GM12878 (cell line): ENCODE results near the gene RENBP. TPM values are rescaled to one million over a fixed set of nuclear protein-coding genes. Genes with fewer than 3 reads are reported as not detected.
A peak's percentile ranks its signal among the peaks of the same experiment; 100 is the strongest.

Experiments used
- ATAC-seq: fragments of 200-7000 bp; cut with Tn5 transposase; 3 replicates; pipeline ENCODE4 v1.9.1; 2020; ENCODE audit warnings: mild to moderate bottlenecking, moderate library complexity
- BruUV-seq: library from RNA; stranded (reverse); fragments of 400-500 nt; replicated peaks from 2 replicates; lab custom pipeline; 2021; lab: Mats Ljungman, UMichigan
- CTCF ChIA-PET: fragments of 300-600 bp; sonication (Branson Sonifier 250); formaldehyde crosslinking; extraction: SDS; loops from one replicate; lab custom pipeline; 2021; ENCODE audit warnings: inconsistent platforms; lab: Yijun Ruan, JAX
- POLR2A ChIA-PET: fragments of 350-600 bp; formaldehyde crosslinking; extraction: SDS; loops from one replicate; lab custom pipeline; 2021; ENCODE audit warnings: inconsistent platforms; lab: Charles Lee
- RAD21 ChIA-PET: fragments of 300-600 bp; sonication (Branson Sonifier 250); formaldehyde crosslinking; loops from one replicate; lab custom pipeline; 2023; ENCODE audit warnings: antibody characterized with exemption; ENCODE audit not compliant: unreplicated experiment; lab: Charles Lee
- SMC1A ChIA-PET: fragments of 300-600 bp; sonication (Branson Sonifier 250); formaldehyde crosslinking; loops from one replicate; lab custom pipeline; 2023; ENCODE audit not compliant: unreplicated experiment, uncharacterized antibody; lab: Charles Lee
- DNase-seq: peaks from one replicate; pipeline ENCODE4 v3.0.0-alpha.2; 2011; ENCODE audit warnings: low read depth, low spot score
- FAIRE-seq: peaks from 3 replicates; lab custom pipeline; 2011; peaks lifted over from hg19 to GRCh38; lab: Jason Lieb, UNC
- H2AFZ ChIP-seq: 2 replicates; pipeline ENCODE4 v1.6.0; 2011; ENCODE audit warnings: low read depth, low read length, control low read depth; ENCODE audit not compliant: control insufficient read depth
- H3K27ac ChIP-seq: 2 replicates; pipeline ENCODE4 v1.5.1; 2011; ENCODE audit warnings: control low read depth; ENCODE audit not compliant: control insufficient read depth, insufficient read depth
- H3K27me3 ChIP-seq, 2 experiments: replicated peaks in 1 of 2; 2 replicates each; pipeline versions ENCODE4 v1.6.0 to v1.6.1; 2011; ENCODE audit warnings: low read length in 1 of 2; ENCODE audit not compliant: control insufficient read depth in 2 of 2, insufficient read depth in 2 of 2
- H3K36me3 ChIP-seq, 2 experiments: 2 replicates each; pipeline ENCODE4 v1.5.1; 2011; ENCODE audit warnings: low read length in 1 of 2; ENCODE audit not compliant: control insufficient read depth in 2 of 2, insufficient read depth in 2 of 2
- H3K4me1 ChIP-seq: 2 replicates; pipeline ENCODE4 v1.6.1; 2011; ENCODE audit warnings: mild to moderate bottlenecking, low read length, moderate library complexity, mixed read lengths; ENCODE audit not compliant: control insufficient read depth, insufficient read depth
- H3K4me2 ChIP-seq: 2 replicates; pipeline ENCODE4 v1.6.0; 2011; ENCODE audit warnings: control low read depth; ENCODE audit not compliant: control insufficient read depth, insufficient read depth
- H3K4me3 ChIP-seq: fragments of 200-600 bp; sonication (generic); 2 replicates; pipeline ENCODE4 v1.5.1; 2016
- H3K79me2 ChIP-seq: 2 replicates; pipeline ENCODE4 v1.6.0; 2011; ENCODE audit warnings: low read length; ENCODE audit not compliant: control insufficient read depth, insufficient read depth
- H3K9ac ChIP-seq: 2 replicates; pipeline ENCODE4 v1.8.0; 2011; ENCODE audit warnings: low read length, control low read depth, mixed read lengths; ENCODE audit not compliant: control insufficient read depth, insufficient read depth
- H3K9me3 ChIP-seq: replicated peaks from 3 replicates; pipeline ENCODE4 v1.5.1; 2011; ENCODE audit warnings: mild to moderate bottlenecking, low read length; ENCODE audit not compliant: control insufficient read depth, insufficient read depth
- H4K20me1 ChIP-seq: 2 replicates; pipeline ENCODE4 v1.6.0; 2011; ENCODE audit not compliant: control insufficient read depth, insufficient read depth
- ATF7 ChIP-seq: fragments of 450-650 bp; IDR thresholded peaks from 2 replicates; pipeline ENCODE4 v1.6.1; 2016; ENCODE audit warnings: low read depth, mild to moderate bottlenecking
- HDGF ChIP-seq: fragments of 450-650 bp; IDR thresholded peaks from 2 replicates; pipeline ENCODE4 v1.6.1; 2016; ENCODE audit warnings: antibody characterized with exemption
- RFX5 ChIP-seq: IDR thresholded peaks from 2 replicates; pipeline ENCODE4 v1.6.1; 2011; ENCODE audit warnings: low read depth, low read length, improper control_type of control experiment
- WGBS: methylation state at CpG from one replicate; pipeline ENCODE4 v1.1.6; 2016; ENCODE audit warnings: low lambda C conversion rate; ENCODE audit not compliant: insufficient replicate concordance, insufficient coverage; ENCODE audit errors: missing lambda C conversion rate; 5-methylcytosine and 5-hydroxymethylcytosine counted together
- in situ Hi-C: fragments of 300-500 bp; cut with MboI; formaldehyde crosslinking; loops from 9 replicates; pipeline ENCODE4 v1.14.3; 2018; ENCODE audit warnings: mixed read lengths
- intact Hi-C: fragments of 100-400 bp; cut with micrococcal nuclease; formaldehyde crosslinking; loops from one replicate; pipeline ENCODE4 v1.14.2; 2022; ENCODE audit not compliant: unreplicated experiment
- polyA plus RNA-seq, 11 experiments: library from polyadenylated mRNA; depleted of rRNA in 4 of 11; unstranded in 6 of 11; stranded (reverse) in 5 of 11; fragments of >200 nt; fragmentation: Nextera tagmentation in 4 of 11; fragmentation: Illumina TruSeq in 1 of 11; extraction: Ambion mirVana in 4 of 11; extraction: Trizol in 1 of 11; gene quantifications; 1 replicate in 1 of 11; 2 replicates in 10 of 11; pipeline versions ENCODE4 v1.2.1 to v1.2.3, GENCODE V29; 2011 to 2016; ENCODE audit warnings: inconsistent platforms in 2 of 11, missing spikeins in 2 of 11, low read depth in 1 of 11
- total RNA-seq, 4 experiments: library from RNA; depleted of rRNA in 3 of 4; stranded (reverse); fragments of >200 nt in 3 of 4; fragmentation: Illumina TruSeq in 1 of 4; extraction: Trizol in 1 of 4; gene quantifications; 2 replicates each; pipeline versions ENCODE4 v1.2.1 to v1.2.3, GENCODE V29; 2013 to 2021
- TF ChIP-seq, protein P1 (sequence below): fragments of 450-650 bp; IDR thresholded peaks from 2 replicates; pipeline ENCODE4 v1.6.1; 2017; ENCODE audit warnings: low read depth, mild to moderate bottlenecking, moderate library complexity

RENBP gene
- total and polyA plus RNA-seq, 10 of the 15 experiments (the other 5 are each of a cell fraction or from before 2014, with no cell fraction given) = 0.36 to 4.9 (median 1.8) TPM; not detected in 3

DNA sequence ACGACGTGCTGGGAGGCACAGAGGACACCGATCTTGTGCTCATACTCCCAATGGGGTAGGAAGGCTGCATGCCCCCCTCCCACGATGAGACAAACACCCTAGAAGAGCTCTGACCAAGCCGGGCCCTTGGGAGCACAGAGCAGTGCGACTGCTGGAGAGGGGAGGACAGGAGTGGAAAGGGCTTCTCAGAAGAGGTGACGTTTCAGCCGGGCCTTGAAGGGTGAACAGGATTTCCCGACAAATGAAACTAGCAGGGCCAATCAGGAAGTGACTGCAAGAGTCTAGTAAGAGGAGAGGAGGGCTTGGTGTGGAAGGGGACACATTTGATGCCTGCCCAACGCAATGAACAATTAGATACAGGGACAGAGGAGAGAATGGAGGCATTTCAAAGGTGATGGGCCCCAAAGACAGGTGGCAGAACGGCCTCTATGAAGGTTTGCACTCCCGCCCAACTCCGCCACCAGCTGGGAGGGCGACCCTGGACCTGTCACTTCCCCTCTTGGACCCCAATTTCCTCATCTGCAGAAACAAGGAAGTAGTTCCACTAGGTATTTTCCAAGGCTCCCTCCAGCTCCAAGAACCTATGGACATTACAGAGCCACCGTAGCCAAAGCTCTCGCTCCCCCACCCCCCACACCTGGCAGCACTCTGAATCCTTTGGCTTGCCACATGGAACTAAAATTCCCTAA, 23.2 kb upstream of the RENBP start:
- ChIA-PET CTCF (interaction anchor here (0.6 to 5.9 kb wide), 14 partner anchors 8 to 51 kb away, joined by 3 to 40 read pairs (median 4); no protein-coding TSS in a partner anchor), POLR2A (interaction anchor here (0.9 to 7.9 kb wide), 8 partner anchors 14 to 62 kb away, joined by 3 to 68 read pairs (median 5); partner anchors contain the start of gene ARHGAP4), RAD21 (interaction anchor here (0.9 to 6.4 kb wide), 10 partner anchors 13 to 125 kb away, joined by 3 to 48 read pairs (median 6); partner anchors contain the start of gene ARHGAP4)
- Histone ChIP-seq H3K4me3 (peak overlapping the region; percentile 80), H3K9ac (peak overlapping the region; percentile 74), H3K36me3 (peaks cover 6 to 10% of the 10 kb centered on the region in 2 experiments), H3K4me2 (peak overlapping the region; percentile 81)
- no peak for FAIRE-seq
- ATAC-seq = no peak
- TF ChIP-seq HDGF = peak; percentile 37; the same call in 1 of the 2 replicates
- TF ChIP-seq ATF7 = no peak
- TF ChIP-seq, all 136 proteins: peak for 1
- Histone ChIP-seq H4K20me1 (no peaks in the 10 kb centered on the region; the same call in 1 of the 2 replicates), H3K4me1 (peaks cover 9% of the 10 kb centered on the region), H3K27me3 (no peaks in the 10 kb centered on the region), H3K9me3 (no peaks in the 10 kb centered on the region), H3K79me2 (peaks cover 70% of the 10 kb centered on the region), H3K27ac (peak overlapping the region; percentile 50), H2AFZ (no peak overlapping the region)
- WGBS = 46% methylated on average over 16 of the region's 16 CpGs
- SMC1A ChIA-PET = interaction anchor here (0.5 to 4.7 kb wide), 10 partner anchors 13 to 53 kb away, joined by 3 to 21 read pairs (median 4); partner anchors contain the start of gene ARHGAP4
- TSS peak; percentile 29 for BruUV-seq
- DNase-seq = no peak
- in situ Hi-C loops = loop anchor here (10.0 kb wide), 1 partner anchor 1013 kb away; no protein-coding TSS in a partner anchor
- intact Hi-C loops = no loop called here

DNA sequence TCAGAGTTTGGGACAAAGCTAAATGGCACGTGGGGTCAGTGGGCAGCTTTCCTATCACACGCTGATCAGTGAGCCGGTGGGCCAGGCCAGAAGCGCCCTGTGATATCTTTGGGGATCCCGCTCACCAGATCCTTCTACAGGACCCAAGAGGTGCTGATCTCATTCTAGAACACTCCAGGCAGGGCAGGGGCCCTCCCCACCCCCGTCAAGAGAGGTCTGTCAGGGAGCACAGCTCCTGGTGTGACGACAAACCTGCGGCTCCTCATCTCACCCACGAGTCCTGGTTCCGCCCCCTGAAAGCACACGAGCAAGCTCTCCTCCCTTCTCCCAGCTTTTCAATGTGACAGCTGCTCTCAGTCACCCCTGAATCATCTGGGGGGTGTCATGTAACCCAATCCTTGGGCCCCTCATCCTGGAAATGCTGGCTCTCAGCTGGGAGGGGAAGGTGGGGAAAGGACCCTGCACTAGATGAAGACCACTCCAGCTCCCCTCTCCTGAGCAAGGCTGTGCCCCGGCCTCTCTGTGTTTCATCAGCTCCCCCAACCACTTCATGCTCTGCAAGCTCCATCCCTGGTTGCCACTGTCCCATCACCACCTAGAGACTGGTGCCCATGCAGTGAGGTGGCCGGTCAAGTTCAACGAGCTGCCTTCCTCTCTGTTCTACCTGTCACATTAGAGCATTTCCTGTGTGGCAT, 22.5 kb upstream of the RENBP start:
- POLR2A ChIA-PET = interaction anchor here (0.9 to 7.9 kb wide), 5 partner anchors 14 to 69 kb away, joined by 3 to 68 read pairs (median 3); partner anchors contain the start of gene ARHGAP4
- no peaks in the 10 kb centered on the region; the same call in 1 of the 2 replicates for H4K20me1 ChIP-seq
- H3K4me3 ChIP-seq = peak overlapping the region; percentile 80
- TF ChIP-seq, protein P1, sequence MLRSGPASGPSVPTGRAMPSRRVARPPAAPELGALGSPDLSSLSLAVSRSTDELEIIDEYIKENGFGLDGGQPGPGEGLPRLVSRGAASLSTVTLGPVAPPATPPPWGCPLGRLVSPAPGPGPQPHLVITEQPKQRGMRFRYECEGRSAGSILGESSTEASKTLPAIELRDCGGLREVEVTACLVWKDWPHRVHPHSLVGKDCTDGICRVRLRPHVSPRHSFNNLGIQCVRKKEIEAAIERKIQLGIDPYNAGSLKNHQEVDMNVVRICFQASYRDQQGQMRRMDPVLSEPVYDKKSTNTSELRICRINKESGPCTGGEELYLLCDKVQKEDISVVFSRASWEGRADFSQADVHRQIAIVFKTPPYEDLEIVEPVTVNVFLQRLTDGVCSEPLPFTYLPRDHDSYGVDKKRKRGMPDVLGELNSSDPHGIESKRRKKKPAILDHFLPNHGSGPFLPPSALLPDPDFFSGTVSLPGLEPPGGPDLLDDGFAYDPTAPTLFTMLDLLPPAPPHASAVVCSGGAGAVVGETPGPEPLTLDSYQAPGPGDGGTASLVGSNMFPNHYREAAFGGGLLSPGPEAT = 0 out of 2 replicates have a peak, but pooled peaks have one; percentile 17
- TF ChIP-seq RFX5 = no peak
- TF ChIP-seq, all 136 proteins: peak for 1
- FAIRE-seq (no peak), ATAC-seq (no peak), DNase-seq (no peak)
- ChIA-PET CTCF (interaction anchor here (0.6 to 5.9 kb wide), 14 partner anchors 9 to 560 kb away, joined by 3 to 40 read pairs (median 4); no protein-coding TSS in a partner anchor), RAD21 (interaction anchor here (0.8 to 6.4 kb wide), 11 partner anchors 13 to 126 kb away, joined by 3 to 48 read pairs (median 4); partner anchors contain the start of gene ARHGAP4), SMC1A (interaction anchor here (0.5 to 4.7 kb wide), 7 partner anchors 14 to 54 kb away, joined by 3 to 21 read pairs (median 4); partner anchors contain the start of gene ARHGAP4)
- Histone ChIP-seq H3K4me1 (peaks cover 9% of the 10 kb centered on the region), H3K27me3 (no peaks in the 10 kb centered on the region), H3K9me3 (no peaks in the 10 kb centered on the region), H3K9ac (peak overlapping the region; percentile 61), H3K4me2 (peak overlapping the region; percentile 81), H3K79me2 (peaks cover 70% of the 10 kb centered on the region), H2AFZ (no peak overlapping the region), H3K36me3 (peaks cover 6 to 17% of the 10 kb centered on the region in 2 experiments), H3K27ac (peak overlapping the region; percentile 50)
- in situ Hi-C loops (loop anchor here (10.0 kb wide), 1 partner anchor 1012 kb away; no protein-coding TSS in a partner anchor), intact Hi-C loops (no loop called here)
- WGBS = 66% methylated on average over 14 of the region's 14 CpGs
- no TSS peak for BruUV-seq
